ENCODE measurements around the gene CLCN1. TPM values are rescaled to one million over a fixed set of nuclear protein-coding genes. Genes with fewer than 3 reads are reported as not detected.
"Not testable (repeated sequence)": the region's sequence is repeated elsewhere in the genome, so short reads cannot be mapped to it uniquely, and the experiment has no call there.

CLCN1 gene
- polyA plus RNA-seq, 2 of the 4 experiments (the other 2 are of a cell fraction): 0.08 TPM; not detected in 1

GRCh38 chr7:143390773-143391317, 74.9 kb downstream of the CLCN1 start (continued):
- no peak for TF ChIP-seq CHD2 (IDR thresholded peaks at IDR 0.05; ENCODE audit: low read length, partially characterized antibody)
- TF ChIP-seq MYC (IDR thresholded peaks at IDR 0.05; ENCODE audit: borderline replicate concordance, low read length): no peak
- TF ChIP-seq PBX3 (IDR thresholded peaks at IDR 0.05): no peak
- TF ChIP-seq EHMT2 (IDR thresholded peaks at IDR 0.05; ENCODE audit: low read depth): no peak
- TF ChIP-seq FOSL2 (IDR thresholded peaks at IDR 0.05): no peak
- no peak for TF ChIP-seq FOSL2 (CRISPR knock-in tag; IDR thresholded peaks at IDR 0.05)
- TF ChIP-seq ZC3H11A (IDR thresholded peaks at IDR 0.05): no peak

- CTCF ChIA-PET: interaction anchor here (1.0 to 3.8 kb wide), 4 partner anchors 12 to 47 kb away, joined by 3 to 17 read pairs (median 3); no protein-coding TSS in a partner anchor
- POLR2A ChIA-PET: no interaction called here
- WGBS (ENCODE audit: missing lambda C conversion rate): 92% methylated on average over 18 of the region's 24 CpGs
- Histone ChIP-seq H3K4me3 (no peak overlapping the region), H3K9me3 (no peaks in the 10 kb centered on the region), H3K4me1 (peaks cover 14% of the 10 kb centered on the region; the same call in 1 of the 3 replicates), H3K27ac (no peak overlapping the region), H3K4me2 (no peak overlapping the region)
- DNase-seq (ENCODE audit: low read depth in 1 of 2, low spot score in 1 of 2): no peak
- no peak for FAIRE-seq
- ATAC-seq: no peak
- no peak for TF ChIP-seq CBX2 (IDR thresholded peaks at IDR 0.05; ENCODE audit: borderline replicate concordance, low read depth)
These were observed 75.8 kb downstream of the CLCN1 start for GRCh38 chr7:143391462-143392404.

GRCh38 chr7:143392427-143392826, 76.5 kb downstream of the CLCN1 start:
- ATAC-seq; H3K4me2 ChIP-seq; FAIRE-seq; DNase-seq (ENCODE audit: low read depth in 1 of 2, low spot score in 1 of 2); H3K9me3 ChIP-seq; H3K4me3 ChIP-seq; H3K27ac ChIP-seq: not testable (repeated sequence)
- ChIA-PET CTCF (interaction anchor here (0.8 to 1.1 kb wide), 3 partner anchors 9 to 48 kb away, joined by 3 read pairs; no protein-coding TSS in a partner anchor), POLR2A (interaction anchor here (0.6 kb wide), 1 partner anchor 11 kb away, joined by 3 read pairs; no protein-coding TSS in a partner anchor)
- peaks cover 13% of the 10 kb centered on the region; the same call in 1 of the 3 replicates for H3K4me1 ChIP-seq
- 93% methylated on average over 8 of the region's 8 CpGs for WGBS (ENCODE audit: missing lambda C conversion rate)

- POLR2A ChIA-PET: interaction anchor here (0.6 kb wide), 1 partner anchor 11 kb away, joined by 3 read pairs; no protein-coding TSS in a partner anchor
- H3K4me3 ChIP-seq: no peak overlapping the region
- CTCF ChIA-PET: interaction anchor here (0.8 to 2.8 kb wide), 4 partner anchors 9 to 48 kb away, joined by 3 to 20 read pairs (median 3); no protein-coding TSS in a partner anchor
- peaks cover 13% of the 10 kb centered on the region; the same call in 1 of the 3 replicates for H3K4me1 ChIP-seq
- no peaks in the 10 kb centered on the region for H3K9me3 ChIP-seq
- 96% methylated on average over 6 of the region's 6 CpGs for WGBS (ENCODE audit: missing lambda C conversion rate)
- no peak overlapping the region for H3K27ac ChIP-seq
- no peak overlapping the region for H3K4me2 ChIP-seq
- TF ChIP-seq GATA3 (IDR thresholded peaks at IDR 0.05; ENCODE audit: borderline replicate concordance) (no peak), MAFK (IDR thresholded peaks at IDR 0.05; ENCODE audit: partially characterized antibody) (no peak), POLR2AphosphoS2 (conservative IDR thresholded peaks at IDR 0.05; ENCODE audit: low read length) (0 out of 2 replicates have a peak, but pooled peaks have one; percentile 83), HDAC2 (IDR thresholded peaks at IDR 0.05) (no peak), PHF8 (IDR thresholded peaks at IDR 0.05; ENCODE audit: borderline replicate concordance, low read depth) (no peak)
- FAIRE-seq: no peak
- DNase-seq (ENCODE audit: low read depth in 1 of 2, low spot score in 1 of 2): no peak
- no peak for ATAC-seq
These were observed 77.0 kb downstream of the CLCN1 start for GRCh38 chr7:143392875-143393266.
